HG03135 (cell line): ENCODE measurements around the gene TMED3.

Source experiments
- ATAC-seq: cut with Tn5 transposase; IDR thresholded peaks from one replicate; pipeline ENCODE4 v1.9.1; 2021; ENCODE audit warnings: mild to moderate bottlenecking, moderate library complexity; ENCODE audit not compliant: unreplicated experiment

The TMED3 gene

DNA sequence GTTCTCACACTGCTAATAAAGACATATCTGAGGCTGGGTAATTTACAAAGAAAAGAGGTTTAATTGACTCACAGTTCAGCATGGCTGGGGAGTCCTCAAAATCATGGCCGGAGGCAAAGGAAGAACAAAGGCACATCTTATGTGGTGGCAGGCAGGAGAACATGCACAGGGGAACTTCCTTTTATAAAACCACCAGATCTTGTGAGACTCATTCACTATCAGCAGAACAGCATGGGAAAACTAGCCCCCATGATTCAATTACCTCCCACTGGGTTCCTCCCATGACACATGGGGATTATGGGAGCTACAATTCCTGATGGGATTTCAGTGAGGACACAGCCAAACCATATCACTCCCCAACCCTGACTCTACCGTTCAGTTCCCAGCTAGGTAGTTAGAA lies 61.5 kb downstream of the TMED3 start:
- no peak for ATAC-seq
